DOHH2 (cell line): Measurements from ENCODE around the gene CLK3.
"Not testable (repeated sequence)": the region's sequence is repeated elsewhere in the genome, so short reads cannot be mapped to it uniquely, and the experiment has no call there.

Source experiments
- CTCF ChIP-seq: fragments of 200-600 bp; sonication (generic); IDR thresholded peaks from one replicate; pipeline ENCODE4 v1.5.1; 2014; ENCODE audit warnings: antibody characterized with exemption, mild to moderate bottlenecking, low read depth, low read length; ENCODE audit not compliant: poor library complexity, severe bottlenecking
- EZH2phosphoT487 ChIP-seq: fragments of 200-600 bp; sonication (generic); IDR thresholded peaks from 2 replicates; pipeline ENCODE4 v1.6.1; 2017; ENCODE audit warnings: borderline replicate concordance, mild to moderate bottlenecking, antibody characterized with exemption, low read length, moderate library complexity, mixed read lengths

- not testable (repeated sequence) for TF ChIP-seq CTCF, EZH2phosphoT487
Measured at GRCh38 chr15:74629696-74630095, 14.1 kb downstream of the CLK3 start.
